SK-MEL-5 (cell line): Measurements from ENCODE around the gene RABIF. TPM values are rescaled to one million over a fixed set of nuclear protein-coding genes. Genes with fewer than 3 reads are reported as not detected.
"Not testable (repeated sequence)": the region's sequence is repeated elsewhere in the genome, so short reads cannot be mapped to it uniquely, and the experiment has no call there.

Source experiments
- DNase-seq: peaks from one replicate; pipeline ENCODE4 v3.0.0-alpha.2; 2016; ENCODE audit warnings: low read depth, low spot score
- in situ Hi-C: cut with HindIII; loops from 2 replicates; pipeline ENCODE4 v1.10.0; 2016; ENCODE audit warnings: low sequenced_read_pairs, high pct_unique_total_duplicates, low pct_unique_long_range_greater_than_20kb
- small RNA-seq, 2 experiments: library from RNA; depleted of rRNA; stranded (forward); fragments of <200 nt; gene quantifications; one replicate each; pipeline ENCODE3, GENCODE V24; 2014
- total RNA-seq: library from RNA; depleted of rRNA; stranded (reverse); fragments of >200 nt; shearing (Covaris generic); gene quantifications from 2 replicates; pipeline ENCODE4 v1.2.3, GENCODE V29; 2014; rRNA removed

The RABIF gene
- total RNA-seq, 1 experiment from 2014 or later: 6.6 TPM

- in situ Hi-C loops: no loop called here
- DNase-seq: no peak
Observed at GRCh38 chr1:202848191-202848542, 40.8 kb downstream of the RABIF start.

- DNase-seq: no peak
- in situ Hi-C loops: no loop called here
Observed at GRCh38 chr1:202844935-202845334, 44.0 kb downstream of the RABIF start.

GRCh38 chr1:202844259-202844658, 44.7 kb downstream of the RABIF start:
- DNase-seq: no peak
- in situ Hi-C loops: no loop called here

- in situ Hi-C loops: no loop called here
- no peak for DNase-seq
Observed at GRCh38 chr1:202843081-202843480, 45.9 kb downstream of the RABIF start.

GRCh38 chr1:202837746-202838262, 51.1 kb downstream of the RABIF start:
- peak; percentile 45 for DNase-seq
- in situ Hi-C loops: no loop called here

GRCh38 chr1:202836623-202837403, 52.1 kb downstream of the RABIF start:
- in situ Hi-C loops: no loop called here

GRCh38 chr1:202835548-202836072, 53.3 kb downstream of the RABIF start:
- in situ Hi-C loops: no loop called here
- no peak for DNase-seq

More at GRCh38 chr1:202836623-202837403, 52.1 kb downstream of the RABIF start:
- no peak for DNase-seq

- no peak for DNase-seq
- in situ Hi-C loops: no loop called here
Observed at GRCh38 chr1:202834771-202835547, 54.0 kb downstream of the RABIF start.

GRCh38 chr1:202831906-202832305, 57.0 kb downstream of the RABIF start:
- DNase-seq: no peak
- in situ Hi-C loops: no loop called here

GRCh38 chr1:202829223-202829622, 59.7 kb downstream of the RABIF start:
- in situ Hi-C loops, DNase-seq: not testable (repeated sequence)

Small RNA genes lying within 50 kb of the gene (small RNA-seq; reads per million reads assigned to genes)
- gene RF00019: 0 reads per million in 2 experiments

Other genes starting within 250 kb of the RABIF start
- gene SYT2, start 178.7 kb downstream of the RABIF start, total RNA-seq: 0.03 TPM in 1 of 2 replicates, not detected in the other
- gene KDM5B, start 80.7 kb downstream of the RABIF start, total RNA-seq: 49.8 and 57.3 TPM in 2 replicates
- 1.2 TPM in 1 of 2 replicates, not detected in the other for gene PCAT6, start 78.2 kb downstream of the RABIF start, total RNA-seq
- 34.3 and 35.7 TPM in 2 replicates for gene KLHL12, start 38.1 kb upstream of the RABIF start, total RNA-seq
- 251 and 265 TPM in 2 replicates for gene ADIPOR1, start 69.2 kb upstream of the RABIF start, total RNA-seq
- gene CYB5R1, start 78.1 kb upstream of the RABIF start, total RNA-seq: 72.6 and 75.5 TPM in 2 replicates
- 64.8 and 78.1 TPM in 2 replicates for gene TMEM183A, start 118.2 kb upstream of the RABIF start, total RNA-seq
- 4.5 and 4.8 TPM in 2 replicates for gene PPFIA4, start 137.3 kb upstream of the RABIF start, total RNA-seq
- not detected in 2 replicates for gene MYOG, start 196.9 kb upstream of the RABIF start, total RNA-seq
- 0.92 TPM in 1 of 2 replicates, not detected in the other for gene ADORA1, start 238.6 kb upstream of the RABIF start, total RNA-seq